T47D (cell line): ENCODE data around the gene DEPDC5.
"Not testable (repeated sequence)": the region's sequence is repeated elsewhere in the genome, so short reads cannot be mapped to it uniquely, and the experiment has no call there.

Experiments
- DNase-seq, 2 experiments: peaks; one replicate each; pipeline versions ENCODE4 v3.0.0 to v3.0.0-alpha.2; 2011 to 2012; ENCODE audit warnings: low read depth in 1 of 2, low spot score in 1 of 2
- JUND ChIP-seq: IDR thresholded peaks from 2 replicates; pipeline ENCODE4 v1.6.1; 2012; ENCODE audit warnings: low read depth
- in situ Hi-C: cut with HindIII; loops from 2 replicates; pipeline ENCODE4 v1.10.0; 2016; ENCODE audit warnings: low sequenced_read_pairs, low pct_unique_long_range_greater_than_20kb

DEPDC5 gene

GRCh38 chr22:31736458-31736857 is 17.4 kb upstream of the DEPDC5 start:
- TF ChIP-seq JUND: no peak
- no peak for DNase-seq
- in situ Hi-C loops: no loop called here

GRCh38 chr22:31737932-31738331 is 15.9 kb upstream of the DEPDC5 start:
- no peak for DNase-seq

GRCh38 chr22:31738566-31738965 is 15.3 kb upstream of the DEPDC5 start:
- in situ Hi-C loops: no loop called here
- no peak for TF ChIP-seq JUND
- peak in 1 of 2 experiments; percentile 4 for DNase-seq

More at GRCh38 chr22:31737932-31738331, 15.9 kb upstream of the DEPDC5 start:
- TF ChIP-seq JUND: no peak
- in situ Hi-C loops: no loop called here

- TF ChIP-seq JUND: no peak
- DNase-seq: no peak
- in situ Hi-C loops: no loop called here
Observed at GRCh38 chr22:31739795-31740201, 14.0 kb upstream of the DEPDC5 start.

- DNase-seq, in situ Hi-C loops: not testable (repeated sequence)
Observed at GRCh38 chr22:31740314-31740713, 13.5 kb upstream of the DEPDC5 start.

- no peak for TF ChIP-seq JUND
- no peak for DNase-seq
- in situ Hi-C loops: no loop called here
Observed at GRCh38 chr22:31742115-31742514, 11.7 kb upstream of the DEPDC5 start.

GRCh38 chr22:31742682-31743081 is 11.1 kb upstream of the DEPDC5 start:
- in situ Hi-C loops: no loop called here
- DNase-seq: no peak
- no peak for TF ChIP-seq JUND

GRCh38 chr22:31743871-31744270 is 9.9 kb upstream of the DEPDC5 start:
- in situ Hi-C loops: no loop called here
- no peak for TF ChIP-seq JUND
- no peak for DNase-seq

GRCh38 chr22:31747441-31747840 is 6.4 kb upstream of the DEPDC5 start:
- DNase-seq: no peak
- in situ Hi-C loops: no loop called here
- no peak for TF ChIP-seq JUND

GRCh38 chr22:31748490-31748889 is 5.3 kb upstream of the DEPDC5 start:
- no peak for DNase-seq
- no peak for TF ChIP-seq JUND
- in situ Hi-C loops: no loop called here

- DNase-seq: peak; percentile 56 to 95
- TF ChIP-seq JUND: no peak
- in situ Hi-C loops: no loop called here
Observed at GRCh38 chr22:31749636-31750364, 4.0 kb upstream of the DEPDC5 start, which contains the start of gene PRR14L. TSS of gene PRR14L (minus strand) at chr22:31750132. CDS start at chr22:31738860, 11,272 bp downstream.

- DNase-seq: no peak
- in situ Hi-C loops: no loop called here
- TF ChIP-seq JUND: no peak
Observed at GRCh38 chr22:31750365-31751284, 3.2 kb upstream of the DEPDC5 start.
